ENCODE data around the gene RIC3.

- TF ChIP-seq CTCF (IDR thresholded peaks at IDR 0.05 in 4 of 5, conservative IDR thresholded peaks at IDR 0.05 in 1 of 5) (peak in 4 of 5 experiments; percentile 12 to 49 (median 34)), POLR2A (IDR thresholded peaks at IDR 0.05) (no peak)
Measured at GRCh38 chr11:8092587-8093424, 76.0 kb downstream of the RIC3 start.

All from gastrocnemius medialis (tissue), 4 donors.